Hepatocyte (in vitro differentiated cells): Measurements from ENCODE around the gene PALLD. TPM values are rescaled to one million over a fixed set of nuclear protein-coding genes. Genes with fewer than 3 reads are reported as not detected.
"Not testable (repeated sequence)": the region's sequence is repeated elsewhere in the genome, so short reads cannot be mapped to it uniquely, and the experiment has no call there.

ENCODE experiments used
- DNase-seq: peaks from one replicate; pipeline ENCODE4 v3.0.0-alpha.2; 2016; ENCODE audit warnings: low spot score
- H2AFZ ChIP-seq: fragments of 200-600 bp; sonication (generic); 2 replicates; pipeline ENCODE4 v1.6.0; 2016; ENCODE audit warnings: antibody characterized with exemption, mild to moderate bottlenecking
- H3K27ac ChIP-seq: fragments of 200-600 bp; sonication (generic); 2 replicates; pipeline ENCODE4 v1.5.1; 2016; ENCODE audit warnings: mild to moderate bottlenecking
- H3K27me3 ChIP-seq: fragments of 200-600 bp; sonication (generic); 2 replicates; pipeline ENCODE4 v1.6.1; 2016
- H3K36me3 ChIP-seq: fragments of 200-600 bp; sonication (generic); replicated peaks from 2 replicates; pipeline ENCODE4 v1.5.1; 2016; ENCODE audit warnings: low read depth; ENCODE audit not compliant: insufficient read depth
- H3K4me1 ChIP-seq: fragments of 200-600 bp; sonication (generic); 2 replicates; pipeline ENCODE4 v1.5.1; 2016; ENCODE audit warnings: mild to moderate bottlenecking, moderate library complexity; ENCODE audit not compliant: insufficient read depth
- H3K4me2 ChIP-seq: fragments of 200-600 bp; sonication (generic); 2 replicates; pipeline ENCODE4 v1.6.0; 2016
- H3K4me3 ChIP-seq: fragments of 200-600 bp; sonication (generic); 2 replicates; pipeline ENCODE4 v1.5.1; 2016; ENCODE audit warnings: mild to moderate bottlenecking
- H3K79me2 ChIP-seq: fragments of 200-600 bp; sonication (generic); 2 replicates; pipeline ENCODE4 v1.6.0; 2017; ENCODE audit warnings: mild to moderate bottlenecking
- H3K9me2 ChIP-seq: fragments of 200-600 bp; sonication (generic); replicated peaks from 2 replicates; pipeline ENCODE4 v1.6.0; 2017; ENCODE audit warnings: mild to moderate bottlenecking; ENCODE audit not compliant: insufficient read depth
- H3K9me3 ChIP-seq: fragments of 200-600 bp; sonication (generic); 2 replicates; pipeline ENCODE4 v1.5.1; 2016; ENCODE audit warnings: low read depth, mild to moderate bottlenecking
- H4K20me1 ChIP-seq: fragments of 200-600 bp; sonication (generic); 2 replicates; pipeline ENCODE4 v1.6.0; 2016; ENCODE audit warnings: mild to moderate bottlenecking; ENCODE audit not compliant: insufficient read depth, poor library complexity, severe bottlenecking
- CTCF ChIP-seq: fragments of 200-600 bp; sonication (generic); IDR thresholded peaks from 2 replicates; pipeline ENCODE4 v1.5.1; 2016; ENCODE audit warnings: antibody characterized with exemption, mild to moderate bottlenecking; ENCODE audit not compliant: poor library complexity
- EZH2 ChIP-seq: fragments of 200-600 bp; sonication (generic); IDR thresholded peaks from 2 replicates; pipeline ENCODE4 v1.6.1; 2016; ENCODE audit warnings: antibody characterized with exemption, mild to moderate bottlenecking, borderline replicate concordance
- EZH2phosphoT487 ChIP-seq: fragments of 200-600 bp; sonication (generic); IDR thresholded peaks from one replicate; pipeline ENCODE4 v1.6.1; 2018; ENCODE audit warnings: antibody characterized with exemption, mild to moderate bottlenecking, low read depth, moderate library complexity; ENCODE audit not compliant: unreplicated experiment, severe bottlenecking
- WGBS: methylation state at CpG from one replicate; pipeline ENCODE4 v1.1.6; 2016; ENCODE audit warnings: low lambda C conversion rate; ENCODE audit errors: missing lambda C conversion rate; 5-methylcytosine and 5-hydroxymethylcytosine counted together
- polyA plus RNA-seq: library from polyadenylated mRNA; unstranded; fragments of >200 nt; fragmentation: Nextera tagmentation; extraction: Ambion mirVana; gene quantifications from 2 replicates; pipeline ENCODE4 v1.2.1, GENCODE V29; 2016
- total RNA-seq: library from RNA; depleted of rRNA; stranded (reverse); fragments of >200 nt; gene quantifications from 2 replicates; pipeline ENCODE4 v1.2.3, GENCODE V29; 2014

PALLD gene
- total and polyA plus RNA-seq, 2 experiments from 2014 or later: 82.7 to 85.2 TPM

GRCh38 chr4:168511780-168512489, 15.1 kb downstream of the PALLD start:
- TF ChIP-seq CTCF: no peak
- no peak for TF ChIP-seq EZH2phosphoT487
- no peak for TF ChIP-seq EZH2
- Histone ChIP-seq H3K9me3 (no peaks in the 10 kb centered on the region), H3K4me2 (no peak overlapping the region), H2AFZ (no peak overlapping the region), H3K27ac (no peak overlapping the region), H3K27me3 (no peaks in the 10 kb centered on the region), H3K4me3 (no peak overlapping the region), H3K4me1 (no peaks in the 10 kb centered on the region), H3K9me2 (no peaks in the 10 kb centered on the region), H4K20me1 (no peaks in the 10 kb centered on the region), H3K36me3 (no peaks in the 10 kb centered on the region), H3K79me2 (no peaks in the 10 kb centered on the region)
- DNase-seq: no peak
- WGBS: 90% methylated on average over 13 of the region's 13 CpGs

GRCh38 chr4:168513826-168514225, 17.0 kb downstream of the PALLD start:
- H3K9me3 ChIP-seq, H4K20me1 ChIP-seq, H3K27ac ChIP-seq, H3K27me3 ChIP-seq, H3K4me2 ChIP-seq, H3K4me3 ChIP-seq, H3K79me2 ChIP-seq, DNase-seq, H3K9me2 ChIP-seq, H3K4me1 ChIP-seq, H3K36me3 ChIP-seq, H2AFZ ChIP-seq: not testable (repeated sequence)
- 87% methylated on average over 3 of the region's 3 CpGs for WGBS

GRCh38 chr4:168514249-168514852, 17.5 kb downstream of the PALLD start:
- no peak overlapping the region for H2AFZ ChIP-seq
- no peak overlapping the region for H3K4me2 ChIP-seq
- no peaks in the 10 kb centered on the region for H3K27me3 ChIP-seq
- no peaks in the 10 kb centered on the region for H4K20me1 ChIP-seq
- no peaks in the 10 kb centered on the region for H3K4me1 ChIP-seq
- H3K79me2 ChIP-seq: no peaks in the 10 kb centered on the region
- no peaks in the 10 kb centered on the region for H3K9me3 ChIP-seq
- H3K9me2 ChIP-seq: no peaks in the 10 kb centered on the region
- WGBS: 35% methylated on average over 3 of the region's 3 CpGs
- H3K36me3 ChIP-seq: no peaks in the 10 kb centered on the region
- DNase-seq: peak; percentile 67
- TF ChIP-seq EZH2phosphoT487 (no peak), EZH2 (no peak), CTCF (peak; percentile 74)
- H3K27ac ChIP-seq: no peak overlapping the region
- no peak overlapping the region for H3K4me3 ChIP-seq

GRCh38 chr4:168515222-168516011, 18.6 kb downstream of the PALLD start:
- no peak overlapping the region for H3K4me3 ChIP-seq
- no peaks in the 10 kb centered on the region for H4K20me1 ChIP-seq
- TF ChIP-seq CTCF (no peak), EZH2 (no peak), EZH2phosphoT487 (no peak)
- H3K27ac ChIP-seq: no peak overlapping the region
- no peaks in the 10 kb centered on the region for H3K79me2 ChIP-seq
- H3K4me1 ChIP-seq: no peaks in the 10 kb centered on the region
- WGBS: 88% methylated on average over 5 of the region's 5 CpGs
- H2AFZ ChIP-seq: no peak overlapping the region
- no peaks in the 10 kb centered on the region for H3K36me3 ChIP-seq
- DNase-seq: no peak
- no peaks in the 10 kb centered on the region for H3K27me3 ChIP-seq
- H3K9me3 ChIP-seq: no peaks in the 10 kb centered on the region
- no peak overlapping the region for H3K4me2 ChIP-seq
- no peaks in the 10 kb centered on the region for H3K9me2 ChIP-seq
